ENCODE results near the gene AFF3. TPM values are rescaled to one million over a fixed set of nuclear protein-coding genes. Genes with fewer than 3 reads are reported as not detected.

Gene AFF3
- total RNA-seq, 4 donors from 2014 or later: 5.3 to 216 (median 12.5) TPM

- H3K27ac ChIP-seq: no peak overlapping the region
- H3K27me3 ChIP-seq: no peaks in the 10 kb centered on the region
- H3K4me1 ChIP-seq: peaks cover 0 to 4% (median 0%) of the 10 kb centered on the region in 4 donors
- no peak for DNase-seq
- H3K36me3 ChIP-seq: no peaks in the 10 kb centered on the region
- TF ChIP-seq POLR2A (IDR thresholded peaks at IDR 0.05): no peak
- TF ChIP-seq, protein P1, sequence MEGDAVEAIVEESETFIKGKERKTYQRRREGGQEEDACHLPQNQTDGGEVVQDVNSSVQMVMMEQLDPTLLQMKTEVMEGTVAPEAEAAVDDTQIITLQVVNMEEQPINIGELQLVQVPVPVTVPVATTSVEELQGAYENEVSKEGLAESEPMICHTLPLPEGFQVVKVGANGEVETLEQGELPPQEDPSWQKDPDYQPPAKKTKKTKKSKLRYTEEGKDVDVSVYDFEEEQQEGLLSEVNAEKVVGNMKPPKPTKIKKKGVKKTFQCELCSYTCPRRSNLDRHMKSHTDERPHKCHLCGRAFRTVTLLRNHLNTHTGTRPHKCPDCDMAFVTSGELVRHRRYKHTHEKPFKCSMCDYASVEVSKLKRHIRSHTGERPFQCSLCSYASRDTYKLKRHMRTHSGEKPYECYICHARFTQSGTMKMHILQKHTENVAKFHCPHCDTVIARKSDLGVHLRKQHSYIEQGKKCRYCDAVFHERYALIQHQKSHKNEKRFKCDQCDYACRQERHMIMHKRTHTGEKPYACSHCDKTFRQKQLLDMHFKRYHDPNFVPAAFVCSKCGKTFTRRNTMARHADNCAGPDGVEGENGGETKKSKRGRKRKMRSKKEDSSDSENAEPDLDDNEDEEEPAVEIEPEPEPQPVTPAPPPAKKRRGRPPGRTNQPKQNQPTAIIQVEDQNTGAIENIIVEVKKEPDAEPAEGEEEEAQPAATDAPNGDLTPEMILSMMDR (IDR thresholded peaks at IDR 0.05): no peak
- H3K4me3 ChIP-seq: no peak overlapping the region
- no peaks in the 10 kb centered on the region for H3K9me3 ChIP-seq
Measured at GRCh38 chr2:99856119-99856518, 286.3 kb downstream of the AFF3 start.

DNA sequence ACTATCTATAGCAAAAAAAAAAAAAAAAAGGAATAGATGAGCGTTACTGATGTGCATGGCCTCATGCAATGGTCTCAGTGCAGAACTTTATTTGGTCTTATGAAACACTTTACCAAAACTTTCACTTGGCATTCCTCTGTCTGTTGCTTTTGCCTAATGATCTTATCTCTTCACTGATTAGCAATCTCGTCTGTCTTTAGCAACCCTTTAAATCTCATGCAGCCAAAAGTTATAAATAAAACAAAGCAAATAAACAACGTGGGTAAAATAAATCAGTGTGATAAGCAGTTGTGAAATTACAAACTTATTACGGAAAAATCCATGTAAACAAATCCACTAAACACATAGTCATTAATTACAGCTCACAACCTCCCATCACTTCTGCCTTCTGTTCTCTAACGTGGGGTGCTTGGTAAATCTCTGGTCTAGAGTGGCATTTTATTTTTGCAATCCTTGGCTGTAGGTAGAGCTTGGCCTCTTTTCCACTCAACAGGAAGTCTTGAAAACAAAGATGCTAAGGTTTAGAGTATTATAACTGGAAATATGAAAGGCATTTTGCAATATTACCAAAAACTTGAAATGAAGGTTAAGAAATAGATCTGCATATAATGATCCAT lies 288.0 kb downstream of the AFF3 start:
- Histone ChIP-seq H3K27me3 (no peaks in the 10 kb centered on the region), H3K9me3 (no peaks in the 10 kb centered on the region), H3K4me1 (no peaks in the 10 kb centered on the region), H3K4me3 (no peak overlapping the region), H3K36me3 (no peaks in the 10 kb centered on the region), H3K27ac (no peak overlapping the region)
- DNase-seq: no peak
- TF ChIP-seq, protein P1 (IDR thresholded peaks at IDR 0.05): no peak
- no peak for TF ChIP-seq POLR2A (IDR thresholded peaks at IDR 0.05)

- TF ChIP-seq, protein P1 (IDR thresholded peaks at IDR 0.05): no peak
- no peak for TF ChIP-seq POLR2A (IDR thresholded peaks at IDR 0.05)
- Histone ChIP-seq H3K36me3 (no peaks in the 10 kb centered on the region), H3K27ac (no peak overlapping the region), H3K4me1 (no peaks in the 10 kb centered on the region), H3K9me3 (no peaks in the 10 kb centered on the region), H3K4me3 (no peak overlapping the region), H3K27me3 (no peaks in the 10 kb centered on the region)
- no peak for DNase-seq
Measured at GRCh38 chr2:99852956-99853355, 289.4 kb downstream of the AFF3 start.

DNA sequence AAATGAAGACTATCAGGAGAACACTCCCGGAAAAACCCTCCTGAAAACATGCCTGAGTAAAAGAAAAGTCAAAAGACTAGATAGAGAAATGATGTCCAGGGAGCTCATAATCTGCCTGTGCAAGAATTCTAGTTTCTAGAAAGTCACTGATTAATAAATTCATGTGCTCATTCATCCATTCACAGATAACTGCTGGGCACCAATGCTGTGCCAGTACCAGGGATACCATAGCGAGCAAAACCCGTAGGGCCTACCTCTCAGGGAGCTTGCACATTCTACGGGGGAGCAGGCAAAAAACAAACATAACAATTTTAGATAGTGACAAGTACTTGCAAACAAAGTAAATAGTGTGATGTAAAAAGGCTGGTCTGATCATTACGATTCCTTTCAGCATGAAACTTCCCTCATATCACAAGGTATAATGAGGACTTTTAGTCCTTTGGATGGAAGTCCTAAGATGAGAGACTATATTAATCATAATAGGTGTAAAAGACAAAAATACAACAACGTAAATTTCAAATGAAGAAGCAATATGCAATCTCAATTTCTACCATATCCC lies 289.9 kb downstream of the AFF3 start:
- H3K27ac ChIP-seq: no peak overlapping the region

GRCh38 chr2:99851811-99852210 lies 290.6 kb downstream of the AFF3 start:
- DNase-seq: no peak
- Histone ChIP-seq H3K27ac (no peak overlapping the region), H3K4me3 (no peak overlapping the region), H3K9me3 (no peaks in the 10 kb centered on the region), H3K27me3 (no peaks in the 10 kb centered on the region), H3K36me3 (no peaks in the 10 kb centered on the region), H3K4me1 (no peaks in the 10 kb centered on the region)
- TF ChIP-seq POLR2A (IDR thresholded peaks at IDR 0.05): no peak
- TF ChIP-seq, protein P1 (IDR thresholded peaks at IDR 0.05): no peak

More for the DNA sequence above, 289.9 kb downstream of the AFF3 start:
- H3K4me3 ChIP-seq: no peak overlapping the region
- DNase-seq: no peak
- TF ChIP-seq, protein P1 (IDR thresholded peaks at IDR 0.05): no peak
- no peak for TF ChIP-seq POLR2A (IDR thresholded peaks at IDR 0.05)
- H3K4me1 ChIP-seq: no peaks in the 10 kb centered on the region
- H3K27me3 ChIP-seq: no peaks in the 10 kb centered on the region
- H3K36me3 ChIP-seq: no peaks in the 10 kb centered on the region
- no peaks in the 10 kb centered on the region for H3K9me3 ChIP-seq
